Measurements from ENCODE around the gene HAAO.

HAAO gene

DNA sequence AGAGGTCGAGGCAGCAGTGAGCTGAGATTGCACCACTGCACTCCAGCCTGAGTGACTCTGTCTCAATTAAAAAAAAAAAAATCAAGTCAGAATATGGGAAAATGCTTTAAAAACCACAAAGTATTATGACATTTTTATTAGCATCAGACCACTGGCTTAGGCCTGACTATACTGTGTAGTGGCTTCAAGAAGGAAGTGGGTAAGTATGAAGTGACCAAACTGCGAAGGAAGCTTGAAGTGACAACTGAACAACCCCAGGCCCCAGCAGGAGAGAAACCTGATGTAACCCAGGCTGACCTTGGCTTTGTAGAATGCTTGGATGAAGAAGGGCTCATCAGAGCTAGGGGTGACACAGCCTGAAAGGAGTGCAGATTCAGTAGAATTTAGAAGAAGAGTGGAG lies 21.4 kb upstream of the HAAO start:
- no peak for DNase-seq (ENCODE audit: low read depth in 2 of 2)

DNA sequence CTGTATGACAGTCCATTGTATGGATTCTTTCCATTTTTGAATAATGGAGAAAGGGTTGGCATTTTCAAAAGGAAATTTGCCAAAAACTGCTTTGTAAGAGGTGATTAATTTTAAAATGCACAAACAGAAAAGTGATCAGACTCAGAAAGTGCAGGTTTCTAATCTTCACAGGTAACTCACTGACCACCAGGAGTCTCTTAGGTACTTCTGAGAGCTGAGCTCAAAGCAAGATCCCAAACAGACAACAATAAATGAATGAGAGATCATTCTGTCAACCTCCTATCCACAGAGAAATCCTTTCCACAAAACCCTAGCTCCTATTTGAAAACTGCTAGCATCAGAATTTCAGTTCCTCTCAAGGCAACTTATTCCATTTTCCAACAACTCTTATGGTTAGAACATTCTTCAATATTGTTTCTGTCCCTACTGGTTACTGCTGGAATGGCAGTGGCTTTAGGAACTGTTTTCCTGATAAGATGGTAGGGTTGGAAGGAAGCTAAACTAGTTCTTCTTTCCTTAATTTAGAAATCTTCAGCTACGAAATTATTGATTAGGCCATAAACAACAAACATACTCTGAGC lies 20.6 kb upstream of the HAAO start:
- DNase-seq (ENCODE audit: low read depth in 2 of 2), result no peak

DNA sequence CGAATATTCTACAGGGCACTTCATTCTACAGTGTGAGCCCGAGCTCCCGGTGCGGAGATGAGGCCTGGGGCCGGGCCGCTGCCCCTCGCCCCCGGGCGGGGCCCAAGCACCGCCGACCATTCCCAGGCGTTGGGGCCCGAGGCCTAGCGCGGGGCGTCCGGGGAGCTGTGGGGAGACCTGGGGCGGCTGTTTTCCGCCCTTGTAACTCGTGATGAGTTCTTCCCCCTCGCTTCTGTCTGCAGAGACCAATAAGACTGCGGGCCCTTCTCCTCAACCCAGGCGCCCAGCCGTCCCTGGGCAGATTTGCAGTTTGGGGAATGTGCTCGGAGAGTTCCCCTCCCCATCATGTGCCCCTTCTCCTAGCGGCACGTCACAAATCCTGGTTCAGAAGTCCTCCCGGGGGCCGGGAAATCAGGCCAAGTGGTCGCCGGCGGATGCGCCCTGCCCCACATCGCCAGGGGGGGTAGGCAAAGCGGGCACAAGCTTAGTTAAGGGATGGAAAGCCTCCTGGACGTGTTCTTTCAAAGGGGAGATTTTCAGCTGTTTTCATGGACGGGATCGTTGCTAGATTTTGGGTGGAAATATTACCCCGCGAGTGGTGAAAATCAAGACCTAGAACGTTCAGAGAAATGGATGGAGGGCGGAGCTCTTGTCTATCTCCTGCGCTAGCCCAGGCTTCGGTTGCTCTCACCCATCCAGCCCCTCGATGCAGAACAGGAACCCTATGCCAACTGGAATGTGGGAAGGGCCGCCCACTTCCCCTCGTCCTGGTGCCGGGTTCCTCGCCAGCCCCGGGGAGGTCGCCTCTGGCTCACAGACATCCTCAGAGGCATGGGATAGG lies 18.8 kb upstream of the HAAO start:
- DNase-seq (ENCODE audit: low read depth in 2 of 2), result no peak

DNA sequence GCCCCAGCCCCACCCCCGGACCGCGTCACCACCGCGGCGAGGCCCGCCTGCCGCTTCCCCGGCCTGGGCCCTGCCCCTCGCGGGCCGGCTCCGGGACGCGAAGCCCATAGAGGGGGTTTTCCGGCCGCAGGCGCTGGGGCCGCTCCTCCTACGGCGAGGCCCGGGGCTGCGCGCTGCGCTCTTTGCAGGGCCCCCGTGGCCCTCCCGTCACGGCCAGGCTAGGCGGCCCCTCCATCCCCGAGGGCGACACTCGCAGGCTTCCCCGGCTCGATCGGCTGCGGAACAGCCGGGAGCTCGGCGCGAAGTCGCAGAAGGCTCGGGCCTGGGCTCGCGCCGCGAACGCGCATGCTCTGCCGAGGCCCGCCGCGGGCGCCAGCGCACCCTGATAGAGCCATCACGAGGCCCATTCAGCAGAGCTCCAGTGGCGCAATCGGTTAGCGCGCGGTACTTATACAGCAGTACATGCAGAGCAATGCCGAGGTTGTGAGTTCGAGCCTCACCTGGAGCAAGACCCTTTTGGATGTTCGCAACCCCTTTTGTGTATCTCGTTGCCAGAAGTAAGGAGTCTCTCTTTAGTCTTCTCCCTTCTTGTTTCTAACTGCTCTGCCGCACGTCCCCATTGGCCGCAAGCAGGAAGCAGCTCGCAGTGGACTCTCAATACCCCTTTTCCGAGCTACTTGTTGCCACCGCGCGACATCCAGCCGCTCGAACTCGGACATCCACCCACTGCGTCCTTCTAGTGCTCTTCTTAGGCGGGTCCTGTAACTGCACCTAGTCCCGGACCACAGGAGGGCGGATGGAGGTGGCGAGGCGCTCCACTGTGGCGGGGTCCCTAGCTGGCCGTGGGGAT lies 18.0 kb upstream of the HAAO start:
- DNase-seq (ENCODE audit: low read depth in 2 of 2), result peak; percentile 90 to 91

DNA sequence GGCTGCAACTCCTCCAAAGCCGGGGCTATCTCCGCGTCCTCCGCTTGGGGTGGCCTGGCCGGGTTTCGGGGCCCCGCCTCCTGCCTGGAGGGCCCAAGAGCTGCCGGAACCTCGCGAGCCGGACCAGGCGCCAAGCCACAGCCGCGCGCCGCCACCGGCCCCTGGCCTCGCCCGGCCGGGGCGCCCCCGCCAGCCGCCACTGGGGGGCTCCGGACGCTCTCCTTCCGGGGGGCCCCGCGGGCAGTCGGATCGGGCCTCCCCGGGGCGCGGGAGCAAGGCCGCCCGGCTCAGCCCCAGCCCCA lies 17.4 kb upstream of the HAAO start:
- DNase-seq (ENCODE audit: low read depth in 2 of 2), result peak in 1 of 2 experiments; percentile 23

DNA sequence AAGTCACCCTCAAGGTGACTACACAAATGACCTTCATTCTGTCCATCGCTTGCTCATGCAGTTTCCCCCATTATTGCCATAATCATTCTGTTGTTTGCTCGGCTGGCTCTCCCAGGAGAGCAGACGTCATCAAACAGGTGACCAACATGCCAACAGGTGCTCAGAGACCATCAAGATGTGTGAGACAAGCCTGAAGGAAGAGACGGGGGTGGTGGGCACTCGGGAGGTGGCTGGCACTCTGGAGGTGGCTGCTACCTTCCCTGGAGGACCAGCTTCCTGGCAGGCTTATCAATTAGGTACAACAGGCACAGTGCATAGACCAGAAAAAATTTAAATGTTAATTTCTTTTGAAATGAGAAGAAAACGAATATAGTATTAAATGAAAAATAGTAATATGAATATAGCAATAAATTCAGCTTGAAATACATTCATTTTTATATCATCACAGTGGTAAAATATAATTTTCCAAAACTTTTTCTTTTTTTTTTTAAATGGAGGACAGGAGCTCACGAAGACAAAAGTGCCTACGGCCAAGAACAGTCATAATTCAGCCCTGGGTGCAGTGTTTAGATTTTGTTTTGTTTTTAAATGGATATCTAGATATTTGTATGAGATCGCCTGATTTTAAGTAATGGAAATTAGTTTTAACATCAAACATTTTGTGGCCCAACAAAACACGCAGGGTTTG lies 16.9 kb upstream of the HAAO start:
- no peak for DNase-seq (ENCODE audit: low read depth in 2 of 2)

DNA sequence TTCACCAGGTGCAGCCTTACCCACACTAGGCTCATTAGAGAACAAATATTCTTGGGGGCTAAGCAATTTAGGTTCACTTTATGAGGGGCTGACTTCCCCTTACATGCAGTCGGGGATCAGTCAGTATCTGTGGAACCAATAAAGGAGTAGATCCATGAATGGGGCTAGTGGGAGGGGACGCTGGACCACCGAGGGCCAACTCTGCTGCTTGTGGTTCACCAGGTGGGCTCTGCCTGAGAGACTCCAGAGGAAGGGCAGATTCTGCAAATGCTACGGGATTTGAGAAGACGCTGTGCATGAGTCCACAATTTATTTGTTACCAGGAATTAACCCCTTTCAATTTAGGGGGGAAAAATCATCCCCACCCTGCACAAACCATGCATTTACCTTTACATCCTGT lies 15.9 kb upstream of the HAAO start:
- no peak for DNase-seq (ENCODE audit: low read depth in 2 of 2)

DNA sequence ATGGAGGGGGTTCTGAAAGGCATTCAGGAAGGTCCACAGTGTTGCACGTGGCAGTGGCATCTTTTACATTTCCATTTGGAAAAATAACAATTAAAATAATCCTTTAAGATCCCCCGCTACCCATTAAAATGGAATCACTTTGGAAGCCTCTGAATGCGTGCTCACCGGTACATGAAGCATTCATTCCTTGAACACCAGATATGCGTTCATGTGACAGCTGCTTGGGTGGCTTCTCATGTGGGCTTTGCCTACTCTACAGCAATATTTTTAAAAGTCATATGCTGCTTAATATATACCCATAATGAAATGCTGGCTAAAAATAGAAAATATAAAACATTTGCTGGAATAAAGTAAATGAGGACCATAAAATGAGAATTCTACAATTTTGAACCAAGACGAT lies 14.4 kb upstream of the HAAO start:
- DNase-seq (ENCODE audit: low read depth in 2 of 2), result no peak

DNA sequence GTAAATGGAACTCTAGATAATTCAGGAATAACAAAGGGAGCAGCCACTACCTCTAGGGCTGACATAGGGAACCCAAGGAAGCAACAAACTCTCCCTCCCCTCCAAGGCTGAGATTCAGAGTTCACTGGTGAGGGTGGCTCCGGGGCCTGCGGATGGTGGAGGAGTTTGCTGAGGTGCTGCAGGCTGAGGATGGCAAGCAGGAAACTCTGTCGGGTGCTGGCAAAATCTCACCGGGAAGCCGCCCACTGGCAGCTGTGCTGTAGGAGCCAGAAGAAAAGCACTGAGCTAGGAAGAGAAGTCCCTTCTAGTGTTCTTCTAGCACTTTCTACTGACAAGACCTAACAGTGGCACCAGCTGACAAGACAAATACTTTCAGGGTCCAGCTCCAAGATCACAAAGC lies 12.5 kb upstream of the HAAO start:
- no peak for DNase-seq (ENCODE audit: low read depth in 2 of 2)

DNA sequence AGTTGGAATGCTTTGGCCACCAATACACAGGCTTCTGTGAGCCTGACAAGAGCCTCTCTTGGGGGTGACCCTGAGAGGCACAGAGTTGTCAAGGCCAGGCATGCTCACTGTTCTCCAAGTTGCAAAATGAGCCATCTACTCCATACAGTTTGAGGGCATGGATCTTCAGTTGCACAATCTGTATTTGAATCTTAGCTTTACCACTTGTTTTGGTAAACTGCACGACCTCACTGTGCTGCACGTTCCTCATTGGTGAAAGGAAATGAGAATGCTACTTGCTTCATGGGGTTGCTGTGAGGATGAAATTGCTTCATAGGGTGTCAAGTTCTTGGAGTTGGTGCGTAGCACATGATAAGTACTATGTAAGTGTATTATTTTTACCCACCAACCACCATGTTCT lies 12.0 kb upstream of the HAAO start:
- no peak for DNase-seq (ENCODE audit: low read depth in 2 of 2)

DNA sequence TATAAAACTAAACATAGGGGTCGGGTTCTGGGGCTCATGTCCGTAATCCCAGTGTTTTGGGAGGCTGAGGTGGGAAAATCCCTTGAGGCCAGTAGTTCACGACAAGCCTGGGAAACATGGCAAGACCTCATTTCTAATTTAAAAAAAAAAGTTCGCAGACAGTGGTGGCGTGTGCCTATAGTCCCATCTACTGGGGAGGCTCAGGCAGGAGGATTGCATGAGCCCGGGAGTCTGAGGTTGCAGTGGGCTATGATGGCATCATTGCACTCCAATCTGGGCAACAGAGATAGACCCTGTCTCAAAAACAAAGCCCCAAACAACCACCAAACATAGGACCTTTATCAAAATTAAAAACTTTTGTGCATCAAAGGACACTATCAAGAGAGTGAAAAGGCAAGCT lies 9.8 kb upstream of the HAAO start:
- no peak for DNase-seq (ENCODE audit: low read depth in 2 of 2)

DNA sequence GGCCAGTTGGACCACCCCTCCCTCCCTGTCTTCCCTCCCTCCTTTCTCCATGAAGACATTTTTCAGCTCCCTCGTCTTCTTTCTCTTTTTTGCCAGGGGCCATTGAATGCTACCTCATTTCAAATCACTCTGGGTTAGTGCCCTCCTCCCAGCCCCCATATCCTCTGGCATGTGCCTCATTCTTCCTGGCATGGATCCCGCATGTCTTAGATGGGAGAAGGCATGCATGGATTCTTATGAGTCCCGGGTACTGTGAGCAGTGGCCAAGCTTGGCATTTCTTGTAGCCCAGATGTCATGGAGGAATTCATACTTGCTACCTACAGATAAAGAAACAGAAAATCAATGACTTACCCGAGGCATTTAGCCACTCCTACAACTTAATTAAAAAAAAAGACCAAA lies 9.0 kb upstream of the HAAO start:
- DNase-seq (ENCODE audit: low read depth in 2 of 2), result no peak

DNA sequence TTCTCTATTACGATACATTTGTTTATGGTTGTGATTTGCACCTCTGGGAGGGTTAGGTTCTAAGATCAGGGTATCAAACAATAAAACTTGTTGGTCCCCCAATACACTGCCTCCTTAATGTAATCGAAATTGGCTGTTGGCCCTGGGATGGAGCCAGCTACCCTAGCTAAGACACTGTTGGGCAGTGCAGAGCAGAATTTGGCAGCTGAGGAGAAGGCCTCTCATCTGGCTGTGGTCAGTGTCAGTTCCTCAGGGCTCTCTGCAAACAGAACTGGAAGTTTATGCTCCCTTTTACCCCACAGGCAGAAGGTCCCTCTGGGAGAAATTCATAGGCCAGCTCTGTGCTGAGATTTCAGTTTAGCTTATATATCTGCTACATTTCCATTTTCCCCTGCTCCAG lies 8.6 kb upstream of the HAAO start:
- no peak for DNase-seq (ENCODE audit: low read depth in 2 of 2)

DNA sequence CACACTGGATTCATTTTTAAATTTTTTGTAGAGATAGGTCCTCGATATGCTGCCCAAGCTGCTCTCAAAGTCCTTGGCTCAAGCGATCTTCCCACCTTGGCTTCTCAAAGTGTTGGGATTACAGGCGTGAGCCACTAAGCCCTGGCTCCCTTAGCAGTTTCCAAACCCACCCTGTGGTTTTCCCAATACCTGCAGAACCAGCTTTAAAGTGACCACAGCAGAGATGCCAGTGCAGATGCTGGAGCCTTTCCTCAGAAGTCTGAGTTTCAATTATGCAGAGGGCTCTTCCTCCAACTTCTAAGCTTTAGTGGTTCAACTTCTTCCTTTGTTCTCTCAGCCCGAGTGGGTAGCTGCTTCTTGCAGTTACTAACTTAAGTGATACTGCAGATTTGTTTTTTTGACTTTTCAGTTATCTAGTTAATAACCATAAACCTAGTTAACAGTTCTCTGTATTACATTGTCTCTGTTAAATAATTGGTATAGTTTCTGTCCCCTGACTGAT lies 8.1 kb upstream of the HAAO start:
- no peak for DNase-seq (ENCODE audit: low read depth in 2 of 2)

DNA sequence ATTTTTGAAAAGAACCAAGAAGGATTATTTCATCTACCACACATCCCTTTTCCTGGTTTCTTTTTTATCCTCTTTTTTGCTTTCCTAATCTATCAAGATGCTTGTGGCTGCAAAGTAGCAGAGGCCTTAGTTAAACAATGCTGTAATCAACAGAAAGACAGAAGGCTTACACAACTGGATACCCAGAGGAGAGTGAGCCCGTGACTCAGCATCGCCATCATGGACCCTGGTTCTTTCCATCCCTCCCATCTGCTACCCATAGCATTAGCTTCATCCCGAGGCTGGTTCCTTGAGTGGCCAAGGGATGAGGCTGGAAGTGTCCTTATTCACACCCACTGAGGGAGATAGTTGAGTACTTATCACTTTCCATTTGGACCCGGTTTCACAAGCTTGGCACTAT lies 7.5 kb upstream of the HAAO start:
- DNase-seq (ENCODE audit: low read depth in 2 of 2), result no peak

DNA sequence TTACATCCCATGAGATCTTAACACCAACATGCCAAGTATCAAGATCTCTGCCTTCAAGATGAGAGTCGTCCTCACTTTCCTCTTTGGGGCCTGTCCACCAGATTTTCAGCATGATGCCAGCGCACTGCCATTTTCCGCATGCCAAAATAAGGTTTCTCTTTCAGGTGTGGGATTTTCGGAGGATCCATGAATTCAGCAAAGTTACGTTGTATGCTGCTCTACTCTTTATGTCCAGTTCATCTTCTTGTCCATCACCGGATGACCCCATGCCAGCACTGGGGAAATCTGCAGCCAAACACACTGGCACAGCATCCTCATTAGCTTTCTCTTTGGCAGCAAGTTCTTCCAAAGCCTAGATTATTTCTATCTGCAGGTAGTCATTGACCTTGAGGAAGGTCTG lies 4.9 kb upstream of the HAAO start:
- no peak for DNase-seq (ENCODE audit: low read depth in 2 of 2)

DNA sequence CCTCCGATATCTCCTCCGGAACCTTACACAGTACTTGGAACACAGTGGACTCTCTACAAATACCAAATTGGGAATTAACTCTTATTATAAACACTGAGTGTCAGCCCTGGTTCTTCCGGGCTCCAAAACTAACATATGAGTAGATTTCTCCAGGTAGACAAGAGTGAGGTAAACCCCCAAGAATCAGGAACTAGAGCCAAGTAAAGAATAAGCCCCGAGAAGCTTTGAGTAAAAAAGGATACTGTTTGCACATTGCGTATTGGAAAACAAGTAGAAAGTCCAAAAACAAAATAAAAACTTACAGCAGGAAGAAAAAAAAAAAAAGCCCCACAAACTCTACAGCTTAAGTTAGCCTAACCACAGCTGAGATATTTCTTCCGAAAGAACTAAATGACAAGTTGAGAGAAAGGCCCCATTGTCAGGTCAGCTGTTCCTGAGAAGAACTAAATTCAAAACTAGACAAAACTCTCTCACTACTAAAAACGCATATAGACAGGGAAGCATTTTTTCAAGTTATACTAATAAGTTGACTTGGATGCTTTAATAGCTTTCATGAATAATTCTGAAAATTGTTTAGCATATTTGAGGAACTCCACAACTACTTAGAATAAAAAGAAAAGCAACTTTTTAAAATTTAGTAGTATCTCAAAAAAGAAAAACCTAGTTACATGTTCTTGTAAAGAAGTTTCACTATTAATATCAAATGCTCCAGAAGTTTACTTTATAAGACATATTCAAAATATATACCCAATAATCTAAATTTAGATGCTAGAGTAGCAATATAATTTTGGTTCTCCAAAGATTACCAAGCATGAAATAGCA lies 4.3 kb upstream of the HAAO start:
- DNase-seq (ENCODE audit: low read depth in 2 of 2), result no peak

DNA sequence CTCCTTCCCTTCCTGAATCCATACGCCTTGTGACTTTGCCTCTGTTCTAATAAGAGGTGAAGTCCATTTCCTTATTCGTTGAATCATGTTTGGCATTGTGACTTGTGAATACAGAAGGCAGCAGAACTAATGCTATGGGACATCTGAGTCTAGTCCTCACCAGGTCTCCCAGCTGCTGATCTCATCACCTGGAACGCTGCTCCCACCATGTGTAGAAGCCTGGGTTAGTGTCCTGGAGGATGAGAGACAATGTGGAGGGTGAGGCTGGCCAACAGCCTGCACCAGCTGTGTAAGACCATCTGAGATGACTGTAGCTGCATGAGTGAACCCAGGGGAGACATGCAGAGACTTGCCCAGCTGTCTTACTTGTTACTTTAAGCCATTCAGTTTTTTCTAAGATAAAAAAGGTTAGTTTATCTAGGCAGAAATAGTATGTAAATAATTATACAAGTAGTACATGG lies 3.5 kb upstream of the HAAO start:
- DNase-seq (ENCODE audit: low read depth in 2 of 2), result no peak

DNA sequence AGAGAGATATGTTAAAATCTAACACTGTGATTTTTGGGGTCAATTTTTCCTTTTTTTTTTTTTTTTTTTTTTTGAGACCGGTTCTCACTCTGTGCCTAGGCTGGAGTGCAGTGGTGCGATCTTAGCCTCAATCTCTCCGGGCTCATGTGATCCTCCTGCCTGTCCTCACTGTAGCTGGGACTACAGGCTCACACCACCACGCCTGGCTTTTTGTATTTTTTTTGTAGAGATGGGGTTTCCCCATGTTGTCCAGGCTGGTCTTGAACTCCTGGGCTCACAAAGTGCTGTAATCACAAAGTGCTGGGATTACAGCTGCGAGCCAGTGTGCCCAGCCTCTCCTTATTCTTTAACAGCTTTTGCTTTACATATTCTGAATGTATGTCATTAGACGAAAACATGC lies 2.9 kb upstream of the HAAO start:
- DNase-seq (ENCODE audit: low read depth in 2 of 2), result no peak

DNA sequence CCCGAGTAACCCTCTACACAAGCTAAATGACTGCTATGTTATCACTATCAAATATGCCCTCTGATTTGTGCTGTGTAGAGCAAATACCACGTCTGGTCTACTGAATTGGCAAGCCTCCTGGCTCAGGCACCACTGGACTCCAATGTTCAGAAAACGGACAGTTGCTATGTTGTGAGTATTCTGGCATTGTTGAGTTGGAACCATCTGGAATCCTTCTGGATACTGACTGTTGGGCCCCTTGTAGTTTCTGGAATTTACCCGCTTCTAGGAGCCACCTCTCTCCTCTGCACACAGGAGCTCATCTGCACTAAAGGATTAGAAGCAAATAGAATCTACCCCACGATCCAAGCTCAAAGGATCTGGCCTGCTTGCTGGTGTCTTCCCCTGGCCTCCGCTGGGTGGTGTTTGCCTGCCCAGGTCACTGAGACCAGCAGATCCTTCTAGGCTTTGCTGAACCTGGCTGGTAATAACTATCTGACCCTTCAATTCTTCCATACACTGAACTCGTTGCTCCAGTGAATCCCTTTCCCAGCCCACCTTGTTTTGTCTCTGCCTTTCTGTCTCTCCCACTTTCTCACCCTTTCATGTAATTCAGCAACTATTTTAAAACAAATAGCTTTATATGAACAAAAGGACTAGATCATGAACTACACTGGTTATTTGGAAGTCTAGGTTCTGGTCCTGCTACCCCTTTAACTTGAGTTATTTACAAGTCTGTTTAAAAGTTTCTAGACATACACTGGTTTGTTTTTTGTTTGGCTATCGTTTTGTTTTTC lies 2.1 kb upstream of the HAAO start:
- no peak for DNase-seq (ENCODE audit: low read depth in 2 of 2)
